Superior temporal gyrus (tissue), 1 donor: ENCODE measurements around the gene INPP4B.
A peak's percentile ranks its signal among the peaks of the same experiment; 100 is the strongest.

Source experiments
- DNase-seq: peaks from one replicate; pipeline ENCODE4 v3.0.0-alpha.2; 2016; ENCODE audit errors: extremely low spot score

INPP4B gene

DNA sequence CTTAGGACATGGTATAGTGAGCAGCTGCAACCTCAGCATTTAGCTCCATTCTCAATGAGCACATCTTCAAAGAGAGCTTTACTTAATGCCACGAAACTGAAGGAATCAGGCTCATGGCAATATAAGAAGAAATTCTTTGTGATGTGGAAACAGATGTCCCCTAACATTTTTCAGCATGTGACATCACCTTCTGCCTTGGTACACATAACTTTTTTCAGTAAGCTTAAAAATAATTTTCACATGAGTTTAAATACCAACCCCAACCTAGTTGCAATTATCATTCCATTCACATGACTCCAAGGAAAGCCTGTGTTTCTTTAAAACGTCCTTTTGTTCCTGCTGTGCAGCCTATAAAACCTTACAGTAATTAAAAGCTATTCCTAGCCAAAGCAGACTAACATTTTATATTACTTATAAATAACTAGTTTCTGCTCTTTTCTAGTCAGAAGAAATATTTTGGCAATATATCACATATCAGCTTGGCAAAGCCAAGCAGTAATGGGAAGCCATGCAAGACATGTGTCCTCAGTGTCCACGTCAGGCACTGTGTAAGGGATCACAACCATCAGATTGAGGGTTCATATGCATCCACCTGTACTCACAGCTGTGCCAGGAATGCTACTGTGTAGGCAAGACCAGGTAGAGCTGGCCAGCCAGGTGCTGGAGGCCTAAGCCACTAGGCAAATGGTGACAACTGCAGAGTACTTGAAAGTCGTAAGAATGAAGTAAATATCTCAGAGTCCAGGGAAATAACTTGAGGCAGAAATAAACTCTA, 466.6 kb downstream of the INPP4B start:
- DNase-seq = no peak

DNA sequence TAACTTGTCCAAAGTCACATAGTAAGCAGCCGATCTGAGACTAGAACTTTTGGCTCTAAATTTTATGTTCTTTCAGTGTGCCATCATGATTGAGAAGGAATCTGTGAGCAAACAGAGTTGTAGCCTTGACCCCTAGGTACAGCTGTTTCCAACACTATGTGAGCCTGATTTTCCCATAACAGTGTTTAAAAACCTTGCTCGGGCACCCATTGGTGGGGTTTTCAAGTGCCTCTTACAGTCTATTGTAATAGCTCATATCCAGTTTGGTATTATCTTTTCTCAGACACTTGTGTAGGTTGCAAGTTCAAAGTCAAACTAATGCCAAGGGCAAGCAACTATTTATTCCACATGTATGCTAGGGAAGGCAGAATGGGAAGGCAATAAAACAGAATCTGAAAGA, 467.9 kb downstream of the INPP4B start:
- no peak for DNase-seq

DNA sequence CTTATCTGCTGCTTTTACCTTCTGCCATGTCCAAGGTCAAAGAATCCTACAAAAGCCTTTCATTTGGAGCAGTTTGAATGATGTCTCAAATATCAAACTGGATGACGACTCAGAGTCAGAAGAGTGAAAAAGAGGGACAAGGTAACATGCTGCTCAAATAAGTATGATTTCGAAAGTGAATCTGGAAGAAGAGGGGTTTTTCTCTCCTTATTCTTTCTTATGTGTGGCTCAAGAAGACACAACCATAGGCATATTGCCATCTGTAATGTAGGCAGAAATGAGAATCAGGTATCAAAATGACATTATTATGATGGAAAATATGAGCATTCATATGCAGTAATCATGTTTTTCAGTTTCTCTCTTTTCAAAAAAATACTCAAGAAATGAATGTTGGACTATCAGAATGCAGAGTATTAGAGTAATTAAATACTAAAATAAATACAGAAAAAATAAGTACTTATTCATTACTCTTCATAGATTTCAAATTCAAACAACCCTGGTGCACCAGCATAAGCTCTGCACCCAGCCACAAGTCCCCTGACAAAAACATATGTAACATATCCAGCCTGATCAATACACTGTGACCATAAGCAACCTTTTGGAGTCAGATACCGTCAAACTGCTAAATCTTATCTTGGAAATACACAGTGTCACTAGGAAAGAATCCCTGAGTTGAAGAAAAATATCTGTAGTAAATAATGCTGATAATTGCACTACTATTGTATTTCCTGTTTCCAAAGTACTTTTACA, 468.6 kb downstream of the INPP4B start:
- DNase-seq = no peak

DNA sequence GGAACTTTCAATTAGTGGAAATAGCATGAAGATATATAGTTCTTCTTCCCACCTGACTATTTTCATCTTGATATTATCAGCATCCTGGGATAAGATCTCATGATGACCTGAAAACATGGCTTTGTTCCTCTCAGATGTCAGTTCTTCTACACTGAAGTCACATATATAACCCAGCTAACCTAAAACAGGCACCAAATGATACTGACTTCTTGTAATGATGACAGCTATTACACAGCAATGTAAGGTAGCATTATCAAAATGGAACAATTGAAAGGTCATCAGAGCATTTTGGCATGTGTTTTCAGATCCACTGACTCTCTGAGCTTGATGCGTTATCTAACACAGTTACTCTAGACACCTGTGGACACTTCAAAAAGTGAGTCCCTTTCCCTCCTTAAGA, 469.9 kb downstream of the INPP4B start:
- DNase-seq = no peak

DNA sequence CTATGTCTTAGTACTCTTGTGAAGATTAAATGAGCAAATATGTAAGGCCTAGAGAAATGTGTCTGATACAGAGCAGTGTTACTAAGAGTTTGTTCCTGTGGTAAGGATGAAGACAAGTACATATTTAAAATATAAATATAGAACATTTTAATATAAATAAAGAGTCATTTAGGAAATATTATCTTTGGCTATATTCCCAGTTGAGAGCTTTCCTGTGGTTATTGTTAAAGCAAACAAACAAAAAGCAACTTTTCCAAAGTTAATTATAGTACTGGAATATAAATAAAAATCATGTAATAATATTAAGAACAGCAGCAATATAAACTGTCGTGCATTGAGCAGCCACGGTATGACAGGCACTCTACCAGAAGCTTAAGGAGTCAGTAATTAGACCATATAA, 472.5 kb downstream of the INPP4B start:
- no peak for DNase-seq

DNA sequence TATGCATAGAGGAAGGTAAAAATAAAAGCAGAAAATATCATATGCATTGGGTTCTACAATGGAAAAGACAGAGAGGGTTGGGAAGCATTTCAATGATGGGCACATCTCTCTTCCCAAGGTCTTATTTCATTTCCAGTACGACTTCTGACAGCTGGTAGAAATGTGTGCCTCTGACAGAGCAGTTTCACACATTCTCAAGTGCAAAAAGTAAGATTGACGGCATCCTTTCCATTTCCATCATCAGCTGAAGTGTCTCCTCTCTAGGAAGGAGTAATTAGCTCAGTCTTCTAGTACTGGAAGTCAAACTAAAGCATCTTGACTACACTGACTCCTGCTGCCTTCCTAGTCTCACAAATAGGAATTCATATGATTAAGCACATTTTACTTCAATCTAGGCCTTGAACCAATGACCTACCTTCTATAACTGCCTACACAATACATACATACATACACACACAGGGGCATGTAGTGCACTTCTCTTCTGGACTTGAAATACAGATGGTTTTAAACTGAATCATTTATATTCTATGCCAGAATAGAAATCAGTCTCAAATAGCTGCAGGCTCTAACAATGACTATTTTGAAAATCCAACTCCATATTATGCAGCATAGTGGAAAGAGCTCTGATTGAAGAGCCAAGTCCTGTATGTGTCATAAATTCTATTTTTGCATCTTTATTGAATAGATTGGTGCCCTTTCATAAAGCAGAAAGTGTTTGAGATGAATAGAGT, 473.4 kb downstream of the INPP4B start:
- DNase-seq = no peak

DNA sequence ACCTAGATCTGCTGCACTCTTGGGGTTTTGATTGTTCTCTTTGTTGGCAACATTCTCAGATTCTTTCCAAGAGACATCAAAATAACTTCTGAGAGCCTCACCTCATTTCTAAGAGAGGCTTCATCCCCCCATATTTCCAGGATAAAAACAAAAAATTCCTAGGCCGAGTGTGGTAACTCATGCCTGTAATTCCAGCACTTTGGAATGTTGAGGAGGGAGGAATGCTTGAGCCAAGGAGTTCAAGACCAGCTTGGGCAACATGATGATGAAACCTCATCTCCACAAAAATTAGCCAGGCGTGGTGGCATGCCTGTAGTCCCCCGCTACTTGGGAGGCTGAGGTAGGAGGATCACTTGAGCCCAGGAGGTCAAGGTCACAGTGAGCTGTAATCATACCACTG, 477.0 kb downstream of the INPP4B start:
- no peak for DNase-seq

DNA sequence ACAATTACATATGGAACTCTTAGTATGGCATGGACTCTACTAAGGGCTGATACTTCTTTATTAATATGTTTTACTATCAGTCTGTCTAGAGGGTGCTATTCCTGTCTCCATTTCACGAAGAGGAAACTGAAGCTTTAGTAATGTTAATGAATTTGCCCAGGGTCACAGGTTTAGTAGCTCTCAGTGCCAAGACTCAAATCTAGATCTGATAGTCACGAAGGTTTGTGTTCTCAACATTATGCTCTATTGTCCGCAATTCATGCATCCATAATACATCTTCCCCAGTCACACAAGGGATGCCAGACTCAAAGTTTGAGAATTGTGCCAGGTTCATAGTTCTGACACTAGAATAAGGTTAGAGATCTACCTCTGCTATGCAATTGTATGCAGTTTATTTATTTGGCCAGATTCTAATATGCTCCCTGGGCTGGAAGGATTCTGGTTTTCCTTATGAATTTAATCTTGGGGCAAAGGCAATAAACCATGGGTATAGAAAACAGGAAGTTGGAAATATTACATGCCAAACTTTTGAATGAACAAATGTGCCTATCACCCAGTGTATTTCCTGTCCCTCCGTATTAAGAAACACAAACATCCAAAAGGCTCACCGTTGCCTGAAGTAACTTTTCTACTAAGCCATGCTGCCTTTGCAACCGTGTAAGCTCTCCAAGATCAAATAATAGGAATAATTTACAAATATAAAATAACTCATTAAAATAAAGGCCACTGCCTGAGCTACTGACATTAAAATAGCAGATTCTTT, 478.5 kb downstream of the INPP4B start:
- no peak for DNase-seq

DNA sequence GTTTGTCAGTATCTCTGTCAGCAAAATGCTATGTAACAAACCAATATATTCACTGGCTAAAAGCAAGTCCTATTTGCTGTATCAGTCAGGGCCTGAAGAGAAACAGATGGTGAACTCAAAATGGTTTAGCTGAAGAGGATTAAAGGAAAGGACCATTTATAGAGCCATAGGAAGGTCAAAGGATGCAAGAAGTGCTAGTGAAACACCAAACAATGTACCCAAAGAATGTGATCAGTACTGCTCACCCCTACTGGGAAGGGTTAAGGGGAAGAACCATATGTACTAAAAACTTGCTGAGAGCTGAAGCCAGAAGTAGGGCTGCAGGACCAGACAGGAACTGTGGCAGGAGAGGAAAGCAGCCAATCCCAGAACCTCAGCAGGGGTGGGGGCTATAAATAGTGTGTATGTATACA, 479.3 kb downstream of the INPP4B start:
- DNase-seq = no peak

DNA sequence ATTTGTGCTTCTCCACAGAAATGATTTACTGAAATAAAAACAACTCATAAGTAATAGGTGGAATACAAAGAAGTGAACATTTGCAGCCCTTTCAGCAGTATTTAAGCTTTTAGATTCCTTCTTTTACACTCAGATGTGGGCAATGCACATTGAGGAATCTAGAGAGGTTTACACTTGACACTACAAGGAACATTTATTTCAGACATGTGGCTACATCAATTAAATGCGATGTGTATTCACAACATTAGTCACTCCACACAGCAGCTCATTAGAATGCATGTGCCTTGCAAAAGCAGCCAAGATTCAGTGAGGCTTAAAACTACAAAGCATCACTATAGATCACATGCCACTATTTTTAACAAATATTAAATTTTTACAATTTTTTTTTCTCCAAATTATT, 480.7 kb downstream of the INPP4B start:
- peak; percentile 50 for DNase-seq

DNA sequence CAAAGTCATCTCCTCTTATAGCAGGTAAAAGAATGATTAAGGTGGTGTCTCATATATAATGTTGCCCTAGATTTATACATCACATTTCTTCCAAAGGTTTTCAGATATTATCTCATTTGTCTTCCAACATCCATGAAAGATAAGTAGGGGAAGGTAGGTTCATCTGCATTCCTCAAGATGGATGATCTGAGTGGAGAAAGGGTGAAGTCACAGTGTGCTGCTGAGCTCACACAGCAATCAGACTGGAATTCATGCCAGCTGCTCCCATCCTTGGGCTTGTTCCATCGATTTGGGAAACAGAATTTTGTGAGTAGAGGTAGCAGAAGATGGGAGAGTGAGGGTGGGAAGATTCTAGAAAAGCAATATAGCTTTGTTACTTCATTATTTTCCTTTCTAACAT, 482.4 kb downstream of the INPP4B start:
- DNase-seq = no peak

DNA sequence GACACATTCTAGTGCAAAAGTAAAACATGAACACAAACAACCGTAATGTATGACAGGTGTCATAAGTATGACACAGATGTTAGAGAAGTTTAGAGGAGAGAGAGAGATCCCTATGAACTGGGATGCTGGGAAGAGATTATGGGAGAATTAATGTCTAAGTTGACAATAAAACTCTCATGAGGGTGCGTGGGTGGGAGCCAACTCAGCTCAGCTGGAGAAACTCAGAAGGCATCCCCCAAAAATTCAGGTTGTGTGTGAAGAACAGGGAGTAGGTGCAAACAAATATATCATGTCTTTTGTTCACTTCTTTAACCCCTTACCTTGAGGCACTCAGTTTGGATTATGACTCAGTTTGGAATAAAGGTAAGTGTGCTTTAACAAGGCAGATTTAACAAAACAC, 484.1 kb downstream of the INPP4B start:
- DNase-seq = no peak

DNA sequence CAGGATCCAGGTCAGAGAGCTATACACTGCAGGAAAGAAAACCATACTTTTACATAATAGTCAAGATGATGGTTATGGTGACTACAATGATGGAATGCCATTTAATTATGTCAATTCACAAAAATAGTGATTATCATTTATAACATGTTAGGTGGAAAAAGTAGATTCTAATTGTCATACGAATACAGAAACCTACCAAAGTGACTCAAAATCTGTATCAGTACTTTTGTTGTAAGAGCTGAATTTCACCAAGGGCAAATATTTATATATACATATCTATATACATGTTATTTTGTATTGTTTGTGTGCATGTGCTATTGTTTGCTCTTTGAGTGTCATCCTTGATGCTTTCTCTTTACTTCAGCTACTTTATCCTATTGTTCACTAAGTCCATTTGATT, 485.4 kb downstream of the INPP4B start:
- no peak for DNase-seq

DNA sequence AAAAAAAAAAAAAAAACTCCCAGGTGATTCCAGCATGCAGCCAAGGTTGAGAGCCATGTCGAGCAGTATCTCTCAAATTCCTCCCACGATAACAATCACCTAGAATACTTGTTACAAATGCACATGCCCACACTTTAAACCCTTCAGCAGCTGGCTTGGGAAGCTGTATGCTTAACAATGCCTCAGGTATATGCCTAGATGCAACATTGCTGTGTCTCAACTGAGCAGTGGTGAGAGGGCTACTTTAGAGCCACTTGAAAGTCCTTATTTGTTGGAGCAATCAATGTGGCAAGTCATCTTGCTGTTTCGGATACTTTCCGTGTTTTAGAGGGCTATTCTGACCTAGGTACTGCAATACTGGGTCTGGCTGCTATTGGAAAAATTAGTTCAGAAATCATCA, 487.4 kb downstream of the INPP4B start:
- no peak for DNase-seq

DNA sequence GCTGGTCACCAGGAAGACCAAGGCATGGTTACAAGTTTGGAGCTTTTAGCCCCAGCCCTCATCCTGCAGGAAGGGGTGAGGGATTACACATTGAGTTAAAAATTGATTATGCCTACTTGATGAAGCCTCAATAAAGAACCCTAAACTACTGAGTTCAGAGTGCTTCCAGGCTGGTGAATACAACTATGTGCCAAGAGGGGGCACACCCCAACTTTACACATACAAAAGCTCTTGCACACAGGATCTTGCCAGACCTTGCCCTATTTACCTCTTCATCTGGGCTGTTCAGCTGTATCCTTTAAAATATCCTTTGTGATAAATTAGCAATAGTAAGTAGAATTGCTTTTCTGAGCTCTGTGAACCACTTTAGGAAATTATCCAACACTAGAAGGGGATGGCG, 489.3 kb downstream of the INPP4B start:
- DNase-seq = no peak

DNA sequence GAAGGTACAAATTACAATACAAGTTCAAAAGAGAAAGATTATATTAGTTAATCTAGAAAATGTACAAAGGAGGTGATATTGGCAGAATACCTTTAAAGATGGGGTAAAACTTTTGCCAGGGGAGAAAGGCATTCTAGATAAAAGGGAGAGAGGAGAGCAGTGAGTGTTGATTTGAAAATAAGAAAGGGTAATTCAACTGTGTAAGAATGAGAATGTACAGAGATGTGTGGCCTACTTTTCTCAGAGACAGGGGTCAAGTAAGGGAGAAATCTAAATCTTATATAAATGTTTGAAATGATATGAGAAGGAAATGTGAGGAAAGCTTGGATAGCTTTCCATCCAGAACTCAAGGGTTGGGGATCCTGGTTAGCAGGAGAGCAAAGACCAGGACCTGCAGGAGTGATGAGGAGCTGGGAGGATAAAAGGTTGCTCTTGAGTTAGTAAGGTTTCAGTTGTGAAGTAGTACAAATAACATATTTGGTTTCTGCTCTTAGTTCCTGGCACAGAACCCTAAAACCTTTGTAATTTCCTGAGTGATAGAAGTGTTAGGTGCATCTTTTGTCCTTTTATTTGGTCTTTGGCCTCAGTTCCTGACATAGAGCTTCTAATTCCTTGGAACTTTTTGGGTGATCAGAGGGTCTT, 489.9 kb downstream of the INPP4B start:
- DNase-seq = no peak

DNA sequence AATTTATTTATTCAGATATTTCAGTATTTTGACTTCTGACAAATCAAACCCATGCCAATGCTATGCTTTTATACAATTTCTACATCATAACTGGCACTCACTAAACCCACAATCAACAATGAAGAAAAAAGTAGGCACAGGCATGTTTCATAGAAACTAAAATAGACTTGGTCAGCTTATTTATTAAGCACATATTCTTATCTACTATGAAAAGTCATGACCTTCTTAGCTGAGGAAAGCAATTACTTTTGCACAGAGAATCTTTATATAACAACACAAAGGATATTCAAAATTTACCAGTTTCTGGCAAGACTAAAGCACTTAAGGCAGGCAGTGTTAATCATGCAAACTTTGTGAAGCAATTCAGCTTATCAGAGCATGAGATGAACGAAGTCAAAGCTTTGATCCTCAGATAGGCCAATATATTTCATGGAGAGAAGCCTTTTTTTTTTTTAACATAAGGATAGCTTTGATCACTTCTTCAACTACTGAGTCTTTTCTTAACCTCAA, 490.6 kb downstream of the INPP4B start:
- no peak for DNase-seq

DNA sequence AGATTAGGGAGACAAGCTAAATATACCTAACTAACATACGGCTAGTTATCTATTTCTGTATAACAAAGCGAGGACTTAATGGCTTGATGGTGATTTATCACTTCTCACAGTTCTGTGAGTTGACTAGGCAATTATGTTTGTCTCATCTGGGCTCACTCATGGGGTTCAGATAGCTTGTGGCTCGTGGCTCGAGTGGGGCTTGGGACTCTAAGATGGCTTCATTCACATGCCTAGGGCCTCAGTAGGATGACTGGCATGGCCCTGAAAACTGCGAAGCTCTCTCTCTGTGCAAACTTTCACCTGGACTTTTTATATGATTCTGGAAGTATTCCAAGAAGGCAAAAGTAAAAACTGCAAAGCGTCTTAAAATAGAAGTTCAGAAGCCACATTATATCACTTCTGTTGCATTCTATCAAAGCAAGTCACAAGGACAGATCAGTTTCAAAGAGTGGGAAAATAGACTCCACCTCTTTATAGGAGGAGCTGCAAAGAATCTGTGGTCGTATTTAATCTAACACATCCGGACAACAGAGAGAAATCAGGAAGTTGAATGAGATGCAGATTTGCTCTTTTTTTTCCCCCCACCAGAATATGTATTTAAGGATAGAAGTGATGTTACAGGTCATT, 491.2 kb downstream of the INPP4B start:
- no peak for DNase-seq

DNA sequence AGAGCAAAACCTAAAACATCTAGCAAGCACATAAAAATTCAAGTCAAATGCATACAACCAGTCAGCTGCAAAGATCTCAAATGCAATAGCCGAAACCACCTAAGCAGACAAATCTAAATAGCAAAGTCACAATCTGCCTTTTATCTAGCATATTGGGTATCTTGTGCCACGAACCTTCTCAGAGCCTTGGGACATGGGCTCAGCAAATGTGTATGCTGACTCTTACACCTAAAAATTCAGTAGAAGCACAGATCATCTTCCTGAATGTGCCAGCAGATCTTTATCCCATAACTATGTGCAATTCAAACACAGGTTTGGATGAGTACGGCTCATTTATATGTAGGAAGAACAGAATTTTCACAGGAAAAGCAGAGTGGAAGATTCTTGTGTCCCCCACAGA, 492.1 kb downstream of the INPP4B start:
- DNase-seq = no peak

DNA sequence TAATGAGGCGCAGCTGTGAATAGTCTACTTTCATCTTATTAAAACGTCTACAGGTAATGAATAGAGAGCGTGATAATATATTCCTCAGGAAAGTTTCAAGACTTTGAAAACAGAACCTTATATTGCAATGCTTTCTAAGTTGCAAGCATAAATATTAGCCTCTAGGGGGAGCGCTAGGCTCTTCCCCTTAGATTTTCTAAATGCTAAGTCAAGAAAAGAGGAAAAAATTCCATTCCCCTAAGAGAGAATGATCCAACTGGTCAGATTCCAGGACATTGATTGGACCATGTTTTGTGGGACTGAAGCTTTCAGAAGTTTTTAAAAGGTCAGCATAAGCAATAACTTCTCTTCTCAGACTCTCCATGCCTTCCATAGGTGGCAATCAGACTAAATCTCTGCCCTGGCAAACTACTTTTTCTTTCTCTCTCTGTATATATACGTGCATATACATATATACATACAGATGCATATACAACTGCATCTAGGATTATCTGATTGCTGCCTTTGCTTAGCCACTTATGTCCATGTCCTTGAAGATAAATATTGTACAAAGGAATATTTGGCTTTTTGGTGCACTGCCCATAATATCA, 492.9 kb downstream of the INPP4B start:
- DNase-seq = peak; percentile 88
